Measurements from ENCODE around the gene NCOA5. TPM values are rescaled to one million over a fixed set of nuclear protein-coding genes. Genes with fewer than 3 reads are reported as not detected.

Gene NCOA5
- total RNA-seq, 4 donors from 2014 or later: 17.4 to 36.8 (median 29.9) TPM

- WGBS: 93% methylated on average over 5 of the region's 7 CpGs
- intact Hi-C loops (cut with DNase I): no loop called here
- H3K27ac ChIP-seq (replicated peaks in 1 of 4): no peak overlapping the region
- H3K27me3 ChIP-seq: peaks cover 0 to 100% (median 56%) of the 10 kb centered on the region in 4 donors
- no peak for DNase-seq (ENCODE audit: extremely low spot score)
- no peaks in the 10 kb centered on the region for H3K36me3 ChIP-seq
- H3K9me3 ChIP-seq: no peaks in the 10 kb centered on the region
- H3K4me3 ChIP-seq: no peak overlapping the region
- TF ChIP-seq POLR2A (IDR thresholded peaks at IDR 0.05; ENCODE audit: low read depth) (no peak), EP300 (IDR thresholded peaks at IDR 0.05) (no peak), CTCF (IDR thresholded peaks at IDR 0.05) (no peak), POLR2AphosphoS5 (IDR thresholded peaks at IDR 0.05) (no peak)
- peaks cover 4 to 18% (median 12%) of the 10 kb centered on the region in 4 donors for H3K4me1 ChIP-seq
Observed at GRCh38 chr20:46028110-46028509, 61.7 kb downstream of the NCOA5 start.

GRCh38 chr20:46027245-46027853 is 62.4 kb downstream of the NCOA5 start:
- TF ChIP-seq EP300 (IDR thresholded peaks at IDR 0.05): no peak
- TF ChIP-seq POLR2AphosphoS5 (IDR thresholded peaks at IDR 0.05): no peak
- TF ChIP-seq POLR2A (IDR thresholded peaks at IDR 0.05; ENCODE audit: low read depth): no peak
- no peak for TF ChIP-seq CTCF (IDR thresholded peaks at IDR 0.05)

GRCh38 chr20:46025376-46025783 is 64.4 kb downstream of the NCOA5 start:
- peaks cover 0 to 100% (median 56%) of the 10 kb centered on the region in 4 donors for H3K27me3 ChIP-seq
- no peak for DNase-seq (ENCODE audit: extremely low spot score)
- H3K36me3 ChIP-seq: no peaks in the 10 kb centered on the region
- peaks cover 15 to 28% (median 22%) of the 10 kb centered on the region in 4 donors for H3K4me1 ChIP-seq
- no peak overlapping the region for H3K4me3 ChIP-seq
- no peaks in the 10 kb centered on the region for H3K9me3 ChIP-seq
- no peak for TF ChIP-seq EP300 (IDR thresholded peaks at IDR 0.05)
- TF ChIP-seq POLR2A (IDR thresholded peaks at IDR 0.05; ENCODE audit: low read depth): no peak
- no peak for TF ChIP-seq POLR2AphosphoS5 (IDR thresholded peaks at IDR 0.05)
- TF ChIP-seq CTCF (IDR thresholded peaks at IDR 0.05): no peak
- 50% methylated on average over 4 of the region's 10 CpGs for WGBS
- no peak overlapping the region for H3K27ac ChIP-seq (replicated peaks in 1 of 4)
- intact Hi-C loops (cut with DNase I): no loop called here

More at GRCh38 chr20:46027245-46027853, 62.4 kb downstream of the NCOA5 start:
- H3K9me3 ChIP-seq: no peaks in the 10 kb centered on the region
- H3K27me3 ChIP-seq: peaks cover 0 to 100% (median 55%) of the 10 kb centered on the region in 4 donors
- H3K27ac ChIP-seq (replicated peaks in 1 of 4): no peak overlapping the region
- H3K4me3 ChIP-seq: no peak overlapping the region
- intact Hi-C loops (cut with DNase I): no loop called here
- WGBS: 13% methylated on average over 4 of the region's 4 CpGs
- H3K36me3 ChIP-seq: no peaks in the 10 kb centered on the region
- H3K4me1 ChIP-seq: peaks cover 8 to 24% (median 19%) of the 10 kb centered on the region in 4 donors
- DNase-seq (ENCODE audit: extremely low spot score): no peak

GRCh38 chr20:46023999-46024398 is 65.8 kb downstream of the NCOA5 start:
- Histone ChIP-seq H3K27me3 (peaks cover 0 to 100% (median 46%) of the 10 kb centered on the region in 4 donors), H3K4me3 (no peak overlapping the region)
- intact Hi-C loops (cut with DNase I): loop anchor here (2.0 to 5.0 kb wide), 2 partner anchors 63 to 151 kb away; partner anchors contain the start of gene NCOA5

GRCh38 chr20:46023148-46023484 is 66.6 kb downstream of the NCOA5 start:
- H3K9me3 ChIP-seq: no peaks in the 10 kb centered on the region
- H3K36me3 ChIP-seq: no peaks in the 10 kb centered on the region
- intact Hi-C loops (cut with DNase I): loop anchor here (2.0 to 5.0 kb wide), 2 partner anchors 64 to 152 kb away; partner anchors contain the start of gene NCOA5
- no peak overlapping the region for H3K4me3 ChIP-seq
- peaks cover 15 to 21% (median 20%) of the 10 kb centered on the region in 4 donors for H3K4me1 ChIP-seq
- 39% methylated on average over 8 of the region's 8 CpGs for WGBS
- TF ChIP-seq CTCF (IDR thresholded peaks at IDR 0.05): no peak
- TF ChIP-seq POLR2AphosphoS5 (IDR thresholded peaks at IDR 0.05): no peak
- no peak for TF ChIP-seq POLR2A (IDR thresholded peaks at IDR 0.05; ENCODE audit: low read depth)
- no peak for TF ChIP-seq EP300 (IDR thresholded peaks at IDR 0.05)
- no peak overlapping the region for H3K27ac ChIP-seq (replicated peaks in 1 of 4)
- DNase-seq (ENCODE audit: extremely low spot score): no peak
- peaks cover 0 to 100% (median 37%) of the 10 kb centered on the region in 4 donors for H3K27me3 ChIP-seq

More at GRCh38 chr20:46023999-46024398, 65.8 kb downstream of the NCOA5 start:
- 66% methylated on average over 4 of the region's 4 CpGs for WGBS
- no peak for DNase-seq (ENCODE audit: extremely low spot score)
- H3K36me3 ChIP-seq: no peaks in the 10 kb centered on the region
- no peak overlapping the region for H3K27ac ChIP-seq (replicated peaks in 1 of 4)
- H3K4me1 ChIP-seq: peaks cover 15 to 22% (median 20%) of the 10 kb centered on the region in 4 donors
- TF ChIP-seq POLR2AphosphoS5 (IDR thresholded peaks at IDR 0.05) (no peak), EP300 (IDR thresholded peaks at IDR 0.05) (no peak), POLR2A (IDR thresholded peaks at IDR 0.05; ENCODE audit: low read depth) (no peak)
- H3K9me3 ChIP-seq: no peaks in the 10 kb centered on the region
